K562 (cell line): ENCODE measurements around the gene GNAI1. TPM values are rescaled to one million over a fixed set of nuclear protein-coding genes. Genes with fewer than 3 reads are reported as not detected.

Experiments used
- ATAC-seq: fragments of 200-7000 bp; cut with Tn5 transposase; 3 replicates; pipeline ENCODE4 v1.9.1; 2020; ENCODE audit warnings: moderate library complexity
- BruUV-seq: library from RNA; stranded (reverse); fragments of 400-500 nt; replicated peaks from 2 replicates; lab custom pipeline; 2021; lab: Mats Ljungman, UMichigan
- CTCF ChIA-PET: fragments of 300-600 bp; formaldehyde crosslinking; extraction: SDS; loops from one replicate; lab custom pipeline; 2021; ENCODE audit warnings: low intra/inter-chr PET ratio; lab: Yijun Ruan, JAX
- POLR2A ChIA-PET: fragments of 300-600, 350-650 bp; sonication (Branson Sonifier 250); formaldehyde crosslinking; extraction: SDS; loops from one replicate; lab custom pipeline; 2021; ENCODE audit warnings: antibody characterized with exemption, inconsistent platforms; lab: Yijun Ruan, JAX
- DNase-seq, 4 experiments: peaks; one replicate each; pipeline versions ENCODE4 v3.0.0 to v3.0.0-alpha.2; 2011 to 2018; ENCODE audit warnings: low spot score in 3 of 4, mixed read lengths in 3 of 4; ENCODE audit errors: extremely low read depth in 1 of 4
- FAIRE-seq: peaks from 2 replicates; lab custom pipeline; 2011; peaks lifted over from hg19 to GRCh38; lab: Jason Lieb, UNC
- H2AFZ ChIP-seq: 2 replicates; pipeline ENCODE4 v1.6.0; 2011; ENCODE audit warnings: low read depth, low read length, control low read depth, inconsistent platforms
- H3K27ac ChIP-seq: fragments of 200-600 bp; 3 replicates; pipeline ENCODE4 v1.8.0; 2011; ENCODE audit warnings: low read depth, mild to moderate bottlenecking, control low read depth, inconsistent platforms, low read length, moderate library complexity, mixed read lengths; ENCODE audit errors: extremely low read depth
- H3K27me3 ChIP-seq, 2 experiments: fragments of 300-600 bp in 1 of 2; 2 replicates in 1 of 2; 3 replicates in 1 of 2; pipeline versions ENCODE4 v1.6.0 to v1.8.0; 2011; ENCODE audit warnings: inconsistent platforms in 2 of 2, low read length in 2 of 2, mild to moderate bottlenecking in 1 of 2, mixed read lengths in 1 of 2, moderate library complexity in 1 of 2; ENCODE audit not compliant: control insufficient read depth in 2 of 2, insufficient read depth in 2 of 2
- H3K36me3 ChIP-seq: fragments of 300-600 bp; 3 replicates; pipeline ENCODE4 v1.8.0; 2011; ENCODE audit warnings: mild to moderate bottlenecking, low read length, inconsistent platforms; ENCODE audit not compliant: control insufficient read depth, insufficient read depth
- H3K4me1 ChIP-seq, 2 experiments: fragments of 200-600 bp in 1 of 2; replicated peaks in 1 of 2; 2 replicates in 1 of 2; 3 replicates in 1 of 2; pipeline versions ENCODE4 v1.5.1 to v1.8.0; 2011; ENCODE audit warnings: inconsistent platforms in 2 of 2, low read length in 2 of 2, mild to moderate bottlenecking in 1 of 2, mixed read lengths in 1 of 2, moderate library complexity in 1 of 2; ENCODE audit not compliant: control insufficient read depth in 2 of 2, insufficient read depth in 2 of 2
- H3K4me2 ChIP-seq: 2 replicates; pipeline ENCODE4 v1.6.1; 2011; ENCODE audit warnings: low read length, control low read depth, inconsistent platforms, mixed read lengths; ENCODE audit not compliant: insufficient read depth
- H3K4me3 ChIP-seq: fragments of 200-600 bp; sonication (generic), shearing (Covaris generic); 2 replicates; pipeline ENCODE4 v1.5.1; 2016; ENCODE audit warnings: control low read depth, inconsistent platforms
- H3K79me2 ChIP-seq: fragments of 200-600 bp; 3 replicates; pipeline ENCODE4 v1.8.0; 2011; ENCODE audit warnings: low read length, inconsistent platforms; ENCODE audit not compliant: control insufficient read depth, insufficient read depth
- H3K9ac ChIP-seq, 2 experiments: 2 replicates each; pipeline versions ENCODE4 v1.6.0 to v1.6.1; 2011; ENCODE audit warnings: low read depth in 2 of 2, low read length in 2 of 2, control low read depth in 1 of 2, inconsistent platforms in 1 of 2, mild to moderate bottlenecking in 1 of 2, mixed read lengths in 1 of 2; ENCODE audit not compliant: insufficient read depth in 1 of 2
- H3K9me1 ChIP-seq: one replicate; pipeline ENCODE4 v1.6.0; 2011; ENCODE audit warnings: inconsistent platforms, mild to moderate bottlenecking, low read length, moderate library complexity; ENCODE audit not compliant: control insufficient read depth, insufficient read depth
- H3K9me3 ChIP-seq: replicated peaks from 2 replicates; pipeline ENCODE4 v1.5.1; 2011; ENCODE audit warnings: low read depth, low read length, inconsistent platforms; ENCODE audit not compliant: control insufficient read depth, insufficient read depth
- H4K20me1 ChIP-seq: replicated peaks from 2 replicates; pipeline ENCODE4 v1.6.1; 2011; ENCODE audit warnings: low read length, inconsistent platforms, mixed read lengths; ENCODE audit not compliant: control insufficient read depth, insufficient read depth
- FOSL1 ChIP-seq: fragments of 200-800 bp; sonication (Bioruptor generic); conservative IDR thresholded peaks from 2 replicates; pipeline ENCODE4 v1.6.1; 2016; ENCODE audit warnings: missing genetic modification characterization, missing compliant biosample characterization
- FOXK2 ChIP-seq, 2 experiments: fragments of 450-650 bp; IDR thresholded peaks in 1 of 2; conservative IDR thresholded peaks in 1 of 2; 2 replicates each; pipeline ENCODE4 v1.6.1; 2016; ENCODE audit warnings: low read depth in 2 of 2, mild to moderate bottlenecking in 1 of 2
- HDAC8 ChIP-seq: fragments of 450-650 bp; IDR thresholded peaks from 2 replicates; pipeline ENCODE4 v1.6.1; 2016; ENCODE audit warnings: mild to moderate bottlenecking, missing genetic modification characterization, moderate library complexity, missing compliant biosample characterization
- MYBL2 ChIP-seq, 2 experiments: fragments of 450-650 bp in 1 of 2; sonication (generic) in 1 of 2; formaldehyde crosslinking in 1 of 2; IDR thresholded peaks; 2 replicates each; pipeline versions ENCODE4 v1.6.1 to v1.8.1; 2017 to 2022; ENCODE audit warnings: borderline replicate concordance in 1 of 2, inconsistent platforms in 1 of 2, low read depth in 1 of 2, mild to moderate bottlenecking in 1 of 2, missing genetic modification reagents in 1 of 2, moderate library complexity in 1 of 2
- NBN ChIP-seq: fragments of 450-650 bp; IDR thresholded peaks from 2 replicates; pipeline ENCODE4 v1.6.1; 2016; ENCODE audit warnings: low read depth, mild to moderate bottlenecking
- NR3C1 ChIP-seq: sonication (generic); formaldehyde crosslinking; IDR thresholded peaks from 2 replicates; pipeline ENCODE4 v1.8.1; 2022; ENCODE audit warnings: missing genetic modification reagents
- ZNF717 ChIP-seq: fragments of 250-450 bp; sonication (Bioruptor Pico); IDR thresholded peaks from 2 replicates; pipeline ENCODE4 v1.5.0; 2021
- WGBS: fragments of 100-300 bp; shearing (Covaris generic); methylation state at CpG from one replicate; pipeline ENCODE4 v1.1.6; 2016; ENCODE audit warnings: low coverage, mixed read lengths; ENCODE audit not compliant: insufficient coverage; ENCODE audit errors: missing lambda C conversion rate; 5-methylcytosine and 5-hydroxymethylcytosine counted together
- in situ Hi-C: fragments of 300-500 bp; cut with MboI; formaldehyde crosslinking; loops from 4 replicates; pipeline ENCODE4 v1.15.0; 2018; ENCODE audit warnings: inconsistent platforms, mixed read lengths
- intact Hi-C: fragments of 100-400 bp; cut with micrococcal nuclease; formaldehyde crosslinking; loops from 2 replicates; pipeline ENCODE4 v1.14.2; 2022
- polyA plus RNA-seq, 8 experiments: library from polyadenylated mRNA; depleted of rRNA in 4 of 8; stranded (reverse) in 5 of 8; unstranded in 3 of 8; fragments of >200 nt; fragmentation: Nextera tagmentation in 2 of 8; fragmentation: Illumina TruSeq in 1 of 8; extraction: Ambion mirVana in 2 of 8; extraction: Trizol in 1 of 8; gene quantifications; 2 replicates each; pipeline versions ENCODE4 v1.2.1 to v1.2.3, GENCODE V29; 2011 to 2014; ENCODE audit warnings: inconsistent platforms in 1 of 8, missing spikeins in 1 of 8
- total RNA-seq, 7 experiments: library from RNA; depleted of rRNA in 6 of 7; stranded (reverse); fragments of >200 nt in 6 of 7; fragmentation: Illumina TruSeq in 2 of 7; extraction: Trizol in 2 of 7; gene quantifications; 2 replicates each; pipeline versions ENCODE4 v1.2.1 to v1.2.3, GENCODE V29; 2011 to 2021; ENCODE audit warnings: low replicate concordance in 1 of 7
- TF ChIP-seq, protein P1 (sequence below): fragments of 450-650 bp; IDR thresholded peaks from one replicate; pipeline ENCODE4 v1.6.1; 2018; ENCODE audit warnings: mild to moderate bottlenecking, moderate library complexity; ENCODE audit not compliant: partially characterized antibody
- TF ChIP-seq, protein P2 (sequence below): fragments of 250-450 bp; sonication (Bioruptor Pico); IDR thresholded peaks from 2 replicates; pipeline ENCODE4 v1.8.0; 2021; ENCODE audit warnings: borderline replicate concordance, mild to moderate bottlenecking, moderate library complexity; ENCODE audit not compliant: poor library complexity, severe bottlenecking
- TF ChIP-seq, protein P3 (sequence below): sonication (generic); formaldehyde crosslinking; IDR thresholded peaks from 2 replicates; pipeline ENCODE4 v1.8.0; 2022; ENCODE audit warnings: mild to moderate bottlenecking, low read depth, missing genetic modification reagents
- TF ChIP-seq, protein P4 (sequence below): fragments of 250-450 bp; sonication (Bioruptor Pico); IDR thresholded peaks from 2 replicates; pipeline ENCODE4 v1.5.0; 2021; ENCODE audit warnings: mild to moderate bottlenecking, borderline replicate concordance

Gene GNAI1
- total and polyA plus RNA-seq, 9 of the 15 experiments (the other 6 are each of a cell fraction or from before 2014, with no cell fraction given), result 0.03 to 0.13 (median 0.08) TPM; not detected in 6

DNA sequence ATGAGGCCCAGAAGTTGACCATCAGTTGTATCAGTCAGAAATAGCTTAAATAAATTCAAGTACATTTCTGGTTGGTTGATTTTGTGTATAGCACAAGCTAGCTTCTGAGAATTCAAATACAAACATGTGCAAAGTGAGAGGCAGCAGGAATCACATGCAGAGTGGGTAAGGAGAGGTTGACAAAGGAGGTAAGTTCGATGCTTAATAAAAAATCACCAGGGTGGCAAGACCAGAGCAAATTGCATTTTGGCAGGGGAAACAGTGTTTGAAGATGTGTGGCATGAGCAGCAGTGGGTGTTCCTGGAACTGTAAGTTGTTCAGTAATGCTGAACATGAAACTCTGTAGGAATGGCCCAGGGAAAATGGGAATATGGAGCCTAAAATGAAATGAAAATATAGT, 52.6 kb downstream of the GNAI1 start:
- Histone ChIP-seq H3K27me3 (no peaks in the 10 kb centered on the region), H3K4me1 (no peaks in the 10 kb centered on the region), H2AFZ (no peak overlapping the region), H3K9ac (no peak overlapping the region), H3K9me1 (no peaks in the 10 kb centered on the region), H3K9me3 (no peaks in the 10 kb centered on the region), H4K20me1 (no peaks in the 10 kb centered on the region), H3K4me2 (no peak overlapping the region), H3K36me3 (no peaks in the 10 kb centered on the region), H3K27ac (no peak overlapping the region), H3K4me3 (no peak overlapping the region), H3K79me2 (no peaks in the 10 kb centered on the region)
- CTCF ChIA-PET, result no interaction called here
- intact Hi-C loops, result no loop called here
- ATAC-seq (no peak), FAIRE-seq (no peak), DNase-seq (no peak)
- POLR2A ChIA-PET, result no interaction called here
- 8% methylated on average over 1 of the region's 1 CpG for WGBS
- BruUV-seq, result no TSS peak
- no peak for TF ChIP-seq ZNF717 (CRISPR knock-in tag)
- TF ChIP-seq, protein P1, sequence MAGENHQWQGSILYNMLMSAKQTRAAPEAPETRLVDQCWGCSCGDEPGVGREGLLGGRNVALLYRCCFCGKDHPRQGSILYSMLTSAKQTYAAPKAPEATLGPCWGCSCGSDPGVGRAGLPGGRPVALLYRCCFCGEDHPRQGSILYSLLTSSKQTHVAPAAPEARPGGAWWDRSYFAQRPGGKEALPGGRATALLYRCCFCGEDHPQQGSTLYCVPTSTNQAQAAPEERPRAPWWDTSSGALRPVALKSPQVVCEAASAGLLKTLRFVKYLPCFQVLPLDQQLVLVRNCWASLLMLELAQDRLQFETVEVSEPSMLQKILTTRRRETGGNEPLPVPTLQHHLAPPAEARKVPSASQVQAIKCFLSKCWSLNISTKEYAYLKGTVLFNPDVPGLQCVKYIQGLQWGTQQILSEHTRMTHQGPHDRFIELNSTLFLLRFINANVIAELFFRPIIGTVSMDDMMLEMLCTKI, result no peak
- TF ChIP-seq FOXK2 (conservative IDR thresholded peaks at IDR 0.05 in 1 of 2, IDR thresholded peaks at IDR 0.05 in 1 of 2; ENCODE audit: low read depth in 2 of 2), result no peak
- TF ChIP-seq NR3C1 (CRISPR knock-in tag), result no peak
- TF ChIP-seq, protein P2, sequence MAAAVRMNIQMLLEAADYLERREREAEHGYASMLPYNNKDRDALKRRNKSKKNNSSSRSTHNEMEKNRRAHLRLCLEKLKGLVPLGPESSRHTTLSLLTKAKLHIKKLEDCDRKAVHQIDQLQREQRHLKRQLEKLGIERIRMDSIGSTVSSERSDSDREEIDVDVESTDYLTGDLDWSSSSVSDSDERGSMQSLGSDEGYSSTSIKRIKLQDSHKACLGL (CRISPR knock-in tag), result no peak
- TF ChIP-seq, protein P3, sequence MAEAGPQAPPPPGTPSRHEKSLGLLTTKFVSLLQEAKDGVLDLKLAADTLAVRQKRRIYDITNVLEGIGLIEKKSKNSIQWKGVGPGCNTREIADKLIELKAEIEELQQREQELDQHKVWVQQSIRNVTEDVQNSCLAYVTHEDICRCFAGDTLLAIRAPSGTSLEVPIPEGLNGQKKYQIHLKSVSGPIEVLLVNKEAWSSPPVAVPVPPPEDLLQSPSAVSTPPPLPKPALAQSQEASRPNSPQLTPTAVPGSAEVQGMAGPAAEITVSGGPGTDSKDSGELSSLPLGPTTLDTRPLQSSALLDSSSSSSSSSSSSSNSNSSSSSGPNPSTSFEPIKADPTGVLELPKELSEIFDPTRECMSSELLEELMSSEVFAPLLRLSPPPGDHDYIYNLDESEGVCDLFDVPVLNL (CRISPR knock-in tag), result no peak
- TF ChIP-seq FOSL1 (tag), result no peak
- no peak for TF ChIP-seq HDAC8 (tag)
- TF ChIP-seq NBN, result no peak
- no peak for TF ChIP-seq MYBL2 (IDR thresholded peaks at IDR 0.05; ENCODE audit: low read depth)
- no peak for TF ChIP-seq MYBL2 (CRISPR knock-in tag; IDR thresholded peaks at IDR 0.05; ENCODE audit: borderline replicate concordance)
- TF ChIP-seq, protein P4, sequence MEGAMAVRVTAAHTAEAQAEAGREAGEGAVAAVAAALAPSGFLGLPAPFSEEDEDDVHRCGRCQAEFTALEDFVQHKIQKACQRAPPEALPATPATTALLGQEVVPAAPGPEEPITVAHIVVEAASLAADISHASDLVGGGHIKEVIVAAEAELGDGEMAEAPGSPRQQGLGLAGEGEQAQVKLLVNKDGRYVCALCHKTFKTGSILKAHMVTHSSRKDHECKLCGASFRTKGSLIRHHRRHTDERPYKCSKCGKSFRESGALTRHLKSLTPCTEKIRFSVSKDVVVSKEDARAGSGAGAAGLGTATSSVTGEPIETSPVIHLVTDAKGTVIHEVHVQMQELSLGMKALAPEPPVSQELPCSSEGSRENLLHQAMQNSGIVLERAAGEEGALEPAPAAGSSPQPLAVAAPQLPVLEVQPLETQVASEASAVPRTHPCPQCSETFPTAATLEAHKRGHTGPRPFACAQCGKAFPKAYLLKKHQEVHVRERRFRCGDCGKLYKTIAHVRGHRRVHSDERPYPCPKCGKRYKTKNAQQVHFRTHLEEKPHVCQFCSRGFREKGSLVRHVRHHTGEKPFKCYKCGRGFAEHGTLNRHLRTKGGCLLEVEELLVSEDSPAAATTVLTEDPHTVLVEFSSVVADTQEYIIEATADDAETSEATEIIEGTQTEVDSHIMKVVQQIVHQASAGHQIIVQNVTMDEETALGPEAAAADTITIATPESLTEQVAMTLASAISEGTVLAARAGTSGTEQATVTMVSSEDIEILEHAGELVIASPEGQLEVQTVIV (CRISPR knock-in tag), result no peak
- in situ Hi-C loops, result no loop called here
